ENCODE results near the gene MIDN. TPM values are rescaled to one million over a fixed set of nuclear protein-coding genes. Genes with fewer than 3 reads are reported as not detected.

MIDN gene
- total RNA-seq, 1 experiment from 2014 or later, result 118 TPM

DNA sequence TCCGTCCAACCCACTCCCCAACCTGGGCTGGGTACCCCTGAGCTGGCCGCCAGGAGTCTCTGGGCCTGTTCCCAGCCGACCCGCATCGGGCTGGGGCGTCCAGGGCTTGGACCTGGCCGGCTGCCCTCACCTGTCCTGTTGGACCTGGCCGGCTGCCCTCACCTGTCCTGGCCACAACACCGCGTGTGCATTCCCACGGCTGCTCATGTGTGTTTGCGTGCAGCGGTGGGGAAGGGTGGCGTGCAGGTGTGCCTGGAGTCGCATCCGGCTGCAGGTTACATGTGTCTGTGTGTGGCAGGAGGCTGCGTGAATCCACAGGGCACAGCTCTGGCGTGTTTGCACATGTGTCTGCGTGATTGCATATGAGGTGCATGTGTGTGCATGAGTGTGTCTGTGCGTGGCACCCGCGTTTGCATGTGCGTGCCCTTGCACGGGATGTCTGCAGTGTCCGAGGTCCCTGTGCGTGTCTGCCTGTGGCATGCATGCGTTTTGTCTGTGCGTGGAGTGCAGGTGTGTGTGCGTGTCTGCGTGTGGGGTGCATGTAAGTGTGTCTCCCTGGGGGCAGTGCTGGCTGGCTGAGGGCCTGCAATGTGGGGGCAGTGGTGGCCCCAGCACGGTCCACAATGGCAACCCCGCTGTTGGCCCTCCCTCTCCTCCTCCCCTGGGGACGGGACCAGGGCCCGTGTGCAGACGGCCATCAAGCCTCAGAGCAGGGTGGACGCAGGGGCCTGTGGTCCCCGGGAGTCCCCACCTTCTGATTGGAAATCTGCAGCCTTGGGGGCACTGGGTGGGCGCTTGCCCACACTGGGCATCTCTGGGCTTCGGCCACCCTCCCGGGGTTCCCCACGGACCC, 40.7 kb downstream of the MIDN start:
- H3K4me3 ChIP-seq (ENCODE audit: low read depth in 2 of 2, low read length in 2 of 2), result no peak overlapping the region
- H3K27ac ChIP-seq (ENCODE audit: low read length), result no peak overlapping the region
- no TSS peak for BruUV-seq (replicated peaks)
- ChIA-PET POLR2A (no interaction called here), CTCF (no interaction called here)
- in situ Hi-C loops (cut with HindIII; ENCODE audit: low pct_unique_long_range_greater_than_20kb, low sequenced_read_pairs) (no loop called here), intact Hi-C loops (cut with micrococcal nuclease; ENCODE audit: unreplicated experiment) (no loop called here)
- H3K9me3 ChIP-seq (ENCODE audit: control insufficient read depth, insufficient read depth, low read depth, low read length), result no peaks in the 10 kb centered on the region
- H3K27me3 ChIP-seq (ENCODE audit: control insufficient read depth, insufficient read depth, low read length), result no peaks in the 10 kb centered on the region
- TF ChIP-seq, protein P1, sequence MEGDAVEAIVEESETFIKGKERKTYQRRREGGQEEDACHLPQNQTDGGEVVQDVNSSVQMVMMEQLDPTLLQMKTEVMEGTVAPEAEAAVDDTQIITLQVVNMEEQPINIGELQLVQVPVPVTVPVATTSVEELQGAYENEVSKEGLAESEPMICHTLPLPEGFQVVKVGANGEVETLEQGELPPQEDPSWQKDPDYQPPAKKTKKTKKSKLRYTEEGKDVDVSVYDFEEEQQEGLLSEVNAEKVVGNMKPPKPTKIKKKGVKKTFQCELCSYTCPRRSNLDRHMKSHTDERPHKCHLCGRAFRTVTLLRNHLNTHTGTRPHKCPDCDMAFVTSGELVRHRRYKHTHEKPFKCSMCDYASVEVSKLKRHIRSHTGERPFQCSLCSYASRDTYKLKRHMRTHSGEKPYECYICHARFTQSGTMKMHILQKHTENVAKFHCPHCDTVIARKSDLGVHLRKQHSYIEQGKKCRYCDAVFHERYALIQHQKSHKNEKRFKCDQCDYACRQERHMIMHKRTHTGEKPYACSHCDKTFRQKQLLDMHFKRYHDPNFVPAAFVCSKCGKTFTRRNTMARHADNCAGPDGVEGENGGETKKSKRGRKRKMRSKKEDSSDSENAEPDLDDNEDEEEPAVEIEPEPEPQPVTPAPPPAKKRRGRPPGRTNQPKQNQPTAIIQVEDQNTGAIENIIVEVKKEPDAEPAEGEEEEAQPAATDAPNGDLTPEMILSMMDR (IDR thresholded peaks at IDR 0.05), result no peak
- TF ChIP-seq TCF7L2 (IDR thresholded peaks at IDR 0.05; ENCODE audit: low read depth, low read length) (no peak), SIN3A (IDR thresholded peaks at IDR 0.05; ENCODE audit: borderline replicate concordance, insufficient read depth, low read depth, low read length) (no peak), POLR2AphosphoS5 (IDR thresholded peaks at IDR 0.05; ENCODE audit: low read depth, low read length) (no peak)
- TF ChIP-seq, protein P2, sequence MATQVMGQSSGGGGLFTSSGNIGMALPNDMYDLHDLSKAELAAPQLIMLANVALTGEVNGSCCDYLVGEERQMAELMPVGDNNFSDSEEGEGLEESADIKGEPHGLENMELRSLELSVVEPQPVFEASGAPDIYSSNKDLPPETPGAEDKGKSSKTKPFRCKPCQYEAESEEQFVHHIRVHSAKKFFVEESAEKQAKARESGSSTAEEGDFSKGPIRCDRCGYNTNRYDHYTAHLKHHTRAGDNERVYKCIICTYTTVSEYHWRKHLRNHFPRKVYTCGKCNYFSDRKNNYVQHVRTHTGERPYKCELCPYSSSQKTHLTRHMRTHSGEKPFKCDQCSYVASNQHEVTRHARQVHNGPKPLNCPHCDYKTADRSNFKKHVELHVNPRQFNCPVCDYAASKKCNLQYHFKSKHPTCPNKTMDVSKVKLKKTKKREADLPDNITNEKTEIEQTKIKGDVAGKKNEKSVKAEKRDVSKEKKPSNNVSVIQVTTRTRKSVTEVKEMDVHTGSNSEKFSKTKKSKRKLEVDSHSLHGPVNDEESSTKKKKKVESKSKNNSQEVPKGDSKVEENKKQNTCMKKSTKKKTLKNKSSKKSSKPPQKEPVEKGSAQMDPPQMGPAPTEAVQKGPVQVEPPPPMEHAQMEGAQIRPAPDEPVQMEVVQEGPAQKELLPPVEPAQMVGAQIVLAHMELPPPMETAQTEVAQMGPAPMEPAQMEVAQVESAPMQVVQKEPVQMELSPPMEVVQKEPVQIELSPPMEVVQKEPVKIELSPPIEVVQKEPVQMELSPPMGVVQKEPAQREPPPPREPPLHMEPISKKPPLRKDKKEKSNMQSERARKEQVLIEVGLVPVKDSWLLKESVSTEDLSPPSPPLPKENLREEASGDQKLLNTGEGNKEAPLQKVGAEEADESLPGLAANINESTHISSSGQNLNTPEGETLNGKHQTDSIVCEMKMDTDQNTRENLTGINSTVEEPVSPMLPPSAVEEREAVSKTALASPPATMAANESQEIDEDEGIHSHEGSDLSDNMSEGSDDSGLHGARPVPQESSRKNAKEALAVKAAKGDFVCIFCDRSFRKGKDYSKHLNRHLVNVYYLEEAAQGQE (IDR thresholded peaks at IDR 0.05; ENCODE audit: insufficient read depth in 1 of 2, low read depth in 2 of 2, low read length in 1 of 2), result no peak
- H3K36me3 ChIP-seq (ENCODE audit: control insufficient read depth, insufficient read depth, low read length), result no peaks in the 10 kb centered on the region
- ATAC-seq (no peak), DNase-seq (ENCODE audit: low read depth, low spot score) (no peak)
- H3K4me1 ChIP-seq (ENCODE audit: control insufficient read depth, insufficient read depth, low read length), result peaks cover 16% of the 10 kb centered on the region

- CTCF ChIA-PET, result no interaction called here
Observed at GRCh38 chr19:1289686-1290025, 41.3 kb downstream of the MIDN start.

More at GRCh38 chr19:1289686-1290025, 41.3 kb downstream of the MIDN start:
- Histone ChIP-seq H3K36me3 (ENCODE audit: control insufficient read depth, insufficient read depth, low read length) (no peaks in the 10 kb centered on the region), H3K27ac (ENCODE audit: low read length) (no peak overlapping the region), H3K4me3 (ENCODE audit: low read depth in 2 of 2, low read length in 2 of 2) (no peak overlapping the region), H3K4me1 (ENCODE audit: control insufficient read depth, insufficient read depth, low read length) (peaks cover 16% of the 10 kb centered on the region), H3K27me3 (ENCODE audit: control insufficient read depth, insufficient read depth, low read length) (no peaks in the 10 kb centered on the region), H3K9me3 (ENCODE audit: control insufficient read depth, insufficient read depth, low read depth, low read length) (no peaks in the 10 kb centered on the region)
- in situ Hi-C loops (cut with HindIII; ENCODE audit: low pct_unique_long_range_greater_than_20kb, low sequenced_read_pairs), result no loop called here
- POLR2A ChIA-PET, result no interaction called here
- TF ChIP-seq POLR2AphosphoS5 (IDR thresholded peaks at IDR 0.05; ENCODE audit: low read depth, low read length) (no peak), SIN3A (IDR thresholded peaks at IDR 0.05; ENCODE audit: borderline replicate concordance, insufficient read depth, low read depth, low read length) (no peak), TCF7L2 (IDR thresholded peaks at IDR 0.05; ENCODE audit: low read depth, low read length) (no peak)
- TF ChIP-seq, protein P2 (IDR thresholded peaks at IDR 0.05; ENCODE audit: insufficient read depth in 1 of 2, low read depth in 2 of 2, low read length in 1 of 2), result no peak
- TF ChIP-seq, protein P1 (IDR thresholded peaks at IDR 0.05), result no peak
- intact Hi-C loops (cut with micrococcal nuclease; ENCODE audit: unreplicated experiment), result no loop called here
- BruUV-seq (replicated peaks), result no TSS peak
- DNase-seq (ENCODE audit: low read depth, low spot score), result no peak
- ATAC-seq, result no peak

All from Panc1 (cell line).